Endothelial cell (in vitro differentiated cells): ENCODE measurements around the gene TBC1D9. TPM values are rescaled to one million over a fixed set of nuclear protein-coding genes. Genes with fewer than 3 reads are reported as not detected.

Experiments
- DNase-seq: peaks from one replicate; pipeline ENCODE4 v3.0.0; 2021; ENCODE audit warnings: low spot score
- H3K27ac Mint-ChIP-seq: one replicate; pipeline ENCODE4 v1.8.0; 2021; ENCODE audit warnings: mixed read lengths, inconsistent platforms; ENCODE audit not compliant: unreplicated experiment
- H3K27me3 Mint-ChIP-seq: one replicate; pipeline ENCODE4 v1.8.0; 2021; ENCODE audit warnings: mild to moderate bottlenecking, moderate library complexity, mixed read lengths, inconsistent platforms; ENCODE audit not compliant: unreplicated experiment
- H3K36me3 Mint-ChIP-seq: one replicate; pipeline ENCODE4 v1.8.0; 2021; ENCODE audit warnings: mild to moderate bottlenecking, low read depth, mixed read lengths, inconsistent platforms; ENCODE audit not compliant: unreplicated experiment
- H3K4me1 Mint-ChIP-seq: one replicate; pipeline ENCODE4 v1.8.0; 2021; ENCODE audit warnings: mild to moderate bottlenecking, mixed read lengths, inconsistent platforms; ENCODE audit not compliant: unreplicated experiment
- H3K4me3 Mint-ChIP-seq: one replicate; pipeline ENCODE4 v1.8.0; 2021; ENCODE audit warnings: mild to moderate bottlenecking, mixed read lengths, inconsistent platforms; ENCODE audit not compliant: unreplicated experiment
- H3K9me3 Mint-ChIP-seq: one replicate; pipeline ENCODE4 v1.8.0; 2021; ENCODE audit warnings: mixed read lengths, inconsistent platforms; ENCODE audit not compliant: unreplicated experiment
- total RNA-seq: library from RNA; stranded (reverse); fragmentation: NEBNext Ultra II Directional; extraction: Animal tissue kit (Norgen Biotek cat#: 25700); gene quantifications from one replicate; pipeline ENCODE4 v1.2.1, GENCODE V29; 2021; ENCODE audit not compliant: unreplicated experiment
- TF ChIP-seq, protein P1 (sequence below): fragments of 200-600 bp; sonication (generic); IDR thresholded peaks from one replicate; pipeline ENCODE4 v1.5.0; 2021; ENCODE audit warnings: antibody characterized with exemption; ENCODE audit not compliant: unreplicated experiment

The TBC1D9 gene
- total RNA-seq, 1 donor from 2014 or later = 25.5 TPM

DNA sequence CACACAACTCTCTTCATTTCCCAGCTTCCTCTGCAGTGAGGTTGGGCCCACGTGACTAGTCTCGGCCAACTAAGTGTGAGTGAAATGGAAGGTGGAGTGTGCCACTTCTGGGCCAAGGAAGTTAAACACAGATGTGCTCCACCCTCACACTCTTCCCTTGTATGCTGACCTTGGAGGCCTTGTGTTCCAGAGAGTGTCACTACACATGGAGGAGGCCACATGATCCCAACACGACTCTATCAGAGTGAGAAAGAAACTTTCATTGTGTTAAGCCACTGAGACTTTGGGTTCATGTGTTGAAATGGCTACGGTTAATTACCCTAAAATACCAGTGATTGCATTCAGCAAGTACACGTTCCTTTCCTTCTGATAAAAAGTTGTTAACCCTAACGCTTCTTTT lies 55.1 kb downstream of the TBC1D9 start:
- no peak overlapping the region for H3K4me3 Mint-ChIP-seq
- no peak overlapping the region for H3K27ac Mint-ChIP-seq
- TF ChIP-seq, protein P1, sequence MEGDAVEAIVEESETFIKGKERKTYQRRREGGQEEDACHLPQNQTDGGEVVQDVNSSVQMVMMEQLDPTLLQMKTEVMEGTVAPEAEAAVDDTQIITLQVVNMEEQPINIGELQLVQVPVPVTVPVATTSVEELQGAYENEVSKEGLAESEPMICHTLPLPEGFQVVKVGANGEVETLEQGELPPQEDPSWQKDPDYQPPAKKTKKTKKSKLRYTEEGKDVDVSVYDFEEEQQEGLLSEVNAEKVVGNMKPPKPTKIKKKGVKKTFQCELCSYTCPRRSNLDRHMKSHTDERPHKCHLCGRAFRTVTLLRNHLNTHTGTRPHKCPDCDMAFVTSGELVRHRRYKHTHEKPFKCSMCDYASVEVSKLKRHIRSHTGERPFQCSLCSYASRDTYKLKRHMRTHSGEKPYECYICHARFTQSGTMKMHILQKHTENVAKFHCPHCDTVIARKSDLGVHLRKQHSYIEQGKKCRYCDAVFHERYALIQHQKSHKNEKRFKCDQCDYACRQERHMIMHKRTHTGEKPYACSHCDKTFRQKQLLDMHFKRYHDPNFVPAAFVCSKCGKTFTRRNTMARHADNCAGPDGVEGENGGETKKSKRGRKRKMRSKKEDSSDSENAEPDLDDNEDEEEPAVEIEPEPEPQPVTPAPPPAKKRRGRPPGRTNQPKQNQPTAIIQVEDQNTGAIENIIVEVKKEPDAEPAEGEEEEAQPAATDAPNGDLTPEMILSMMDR = no peak
- DNase-seq = no peak
- peaks cover 28% of the 10 kb centered on the region for H3K36me3 Mint-ChIP-seq
- H3K9me3 Mint-ChIP-seq = no peaks in the 10 kb centered on the region
- H3K4me1 Mint-ChIP-seq = peaks cover 33% of the 10 kb centered on the region
- peaks cover 8% of the 10 kb centered on the region for H3K27me3 Mint-ChIP-seq

DNA sequence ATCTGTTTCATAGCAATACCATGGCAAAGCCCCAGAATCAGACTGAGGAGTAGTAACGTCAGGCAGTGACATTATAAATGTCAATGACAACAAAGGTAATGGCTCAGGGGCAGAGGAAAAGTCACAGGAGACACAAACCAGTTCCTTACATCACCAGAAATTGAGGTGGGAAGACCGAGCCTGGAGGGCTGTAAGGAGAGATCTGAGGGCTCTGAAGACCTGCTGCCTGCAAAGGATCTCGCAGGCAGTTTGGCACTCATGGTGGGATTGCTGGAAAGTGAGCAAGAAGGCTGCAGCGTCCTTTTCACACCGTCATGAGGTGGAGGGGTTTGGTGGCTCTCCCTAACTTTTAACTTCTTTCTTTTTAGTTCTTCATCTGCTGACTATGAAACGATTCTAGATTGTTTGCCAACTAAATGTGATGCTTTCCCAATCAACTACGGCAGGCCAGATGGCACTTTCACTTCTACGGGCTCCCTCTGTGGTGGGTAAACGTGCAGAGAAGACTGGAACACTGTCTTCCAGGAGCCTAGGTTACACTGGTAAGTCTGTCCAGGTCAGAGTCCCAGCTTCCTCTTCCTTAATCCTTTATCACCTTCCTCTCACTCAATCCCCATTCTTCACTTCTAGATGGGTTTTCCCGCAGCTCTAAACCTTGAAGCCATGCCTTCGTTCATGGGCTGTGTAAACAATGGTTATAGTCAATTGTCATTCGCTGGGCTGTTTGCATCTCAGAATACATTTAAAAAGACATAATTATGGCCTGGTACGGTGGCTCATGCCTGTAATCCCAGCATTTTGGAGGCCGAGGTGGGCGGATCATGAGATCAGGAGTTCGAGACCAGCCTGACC lies 58.2 kb downstream of the TBC1D9 start:
- Mint-ChIP-seq H3K27me3 (peaks cover 2% of the 10 kb centered on the region), H3K4me1 (peaks cover 15% of the 10 kb centered on the region), H3K9me3 (no peaks in the 10 kb centered on the region), H3K27ac (peak overlapping the region; percentile 4), H3K4me3 (no peak overlapping the region), H3K36me3 (peaks cover 22% of the 10 kb centered on the region)
- TF ChIP-seq, protein P1 = no peak
- DNase-seq = no peak

DNA sequence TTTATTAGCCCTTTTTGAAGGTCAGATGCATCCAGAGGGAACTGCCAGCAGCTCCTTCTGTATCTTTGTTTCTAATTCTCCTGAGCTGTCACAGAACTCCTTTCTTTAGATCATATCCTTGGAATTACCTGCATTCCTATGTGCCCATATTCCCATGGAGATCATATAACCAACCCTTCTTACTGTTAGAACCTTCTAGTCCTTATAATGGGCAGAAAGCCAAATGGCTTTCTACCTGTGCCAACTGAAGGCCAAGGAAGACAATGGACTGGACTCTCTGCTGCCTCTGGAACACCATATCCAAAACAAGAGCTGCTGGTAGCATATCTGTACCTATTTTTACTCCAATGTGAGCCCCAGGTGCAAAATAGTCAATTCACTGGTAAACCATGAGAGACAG lies 60.7 kb downstream of the TBC1D9 start:
- H3K36me3 Mint-ChIP-seq = peaks cover 13% of the 10 kb centered on the region
- DNase-seq = no peak
- peaks cover 29% of the 10 kb centered on the region for H3K4me1 Mint-ChIP-seq
- TF ChIP-seq, protein P1 = no peak
- H3K9me3 Mint-ChIP-seq = no peaks in the 10 kb centered on the region
- H3K27me3 Mint-ChIP-seq = peaks cover under 1% of the 10 kb centered on the region
- H3K4me3 Mint-ChIP-seq = no peak overlapping the region
- H3K27ac Mint-ChIP-seq = no peak overlapping the region

DNA sequence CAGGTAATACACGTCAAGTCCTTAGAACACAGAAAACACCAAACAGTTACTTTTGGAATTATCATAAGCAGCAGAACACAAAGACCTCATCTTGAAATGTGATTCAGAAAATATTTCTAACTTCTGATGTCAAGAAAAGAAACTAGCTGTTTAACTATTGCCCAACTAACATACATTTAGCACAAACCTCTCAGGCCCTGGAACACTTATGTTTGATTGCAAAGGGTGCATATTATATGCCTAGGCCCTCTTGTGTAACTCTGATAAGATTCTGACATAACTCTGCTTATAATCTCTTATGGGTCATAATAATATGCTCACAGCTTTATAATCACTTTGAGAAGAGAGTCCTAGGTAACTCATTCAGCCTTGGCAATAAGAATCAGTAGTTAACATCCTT lies 62.6 kb downstream of the TBC1D9 start:
- H3K27me3 Mint-ChIP-seq = no peaks in the 10 kb centered on the region
- TF ChIP-seq, protein P1 = no peak
- H3K27ac Mint-ChIP-seq = no peak overlapping the region
- peaks cover 15% of the 10 kb centered on the region for H3K36me3 Mint-ChIP-seq
- no peaks in the 10 kb centered on the region for H3K9me3 Mint-ChIP-seq
- peaks cover 36% of the 10 kb centered on the region for H3K4me1 Mint-ChIP-seq
- no peak for DNase-seq
- H3K4me3 Mint-ChIP-seq = no peak overlapping the region

DNA sequence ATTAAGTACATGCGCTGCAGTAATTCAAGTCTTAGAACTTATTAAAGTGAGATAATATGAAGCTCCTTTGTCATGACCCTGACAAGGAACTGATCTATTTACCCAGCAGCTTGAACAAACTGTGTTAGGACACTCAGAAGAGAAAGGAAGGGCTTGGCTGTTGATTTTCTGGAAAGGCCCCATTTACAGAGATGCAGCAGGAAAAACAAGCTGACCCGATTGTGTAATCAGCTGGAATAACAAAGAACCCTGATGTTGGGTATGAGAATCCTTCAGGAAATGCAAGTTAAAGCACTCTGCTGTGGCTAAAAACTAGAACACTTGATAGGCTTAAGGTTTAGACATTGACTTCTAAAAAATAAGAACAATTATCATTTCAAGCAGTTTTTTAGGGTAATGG lies 64.8 kb downstream of the TBC1D9 start:
- peak overlapping the region; percentile 39 for H3K27ac Mint-ChIP-seq
- H3K36me3 Mint-ChIP-seq = peaks cover 10% of the 10 kb centered on the region
- no peaks in the 10 kb centered on the region for H3K9me3 Mint-ChIP-seq
- DNase-seq = peak; percentile 17
- H3K4me1 Mint-ChIP-seq = peaks cover 27% of the 10 kb centered on the region
- TF ChIP-seq, protein P1 = no peak
- H3K4me3 Mint-ChIP-seq = no peak overlapping the region
- no peaks in the 10 kb centered on the region for H3K27me3 Mint-ChIP-seq
